HG02970 (cell line): ENCODE data around the gene CHRNA4.
"Not testable (repeated sequence)": the region's sequence is repeated elsewhere in the genome, so short reads cannot be mapped to it uniquely, and the experiment has no call there.

Experiments
- ATAC-seq: cut with Tn5 transposase; IDR thresholded peaks from one replicate; pipeline ENCODE4 v1.9.1; 2021; ENCODE audit warnings: mild to moderate bottlenecking, moderate library complexity, moderate number of reproducible peaks; ENCODE audit not compliant: unreplicated experiment, low FRiP score

Gene CHRNA4

DNA sequence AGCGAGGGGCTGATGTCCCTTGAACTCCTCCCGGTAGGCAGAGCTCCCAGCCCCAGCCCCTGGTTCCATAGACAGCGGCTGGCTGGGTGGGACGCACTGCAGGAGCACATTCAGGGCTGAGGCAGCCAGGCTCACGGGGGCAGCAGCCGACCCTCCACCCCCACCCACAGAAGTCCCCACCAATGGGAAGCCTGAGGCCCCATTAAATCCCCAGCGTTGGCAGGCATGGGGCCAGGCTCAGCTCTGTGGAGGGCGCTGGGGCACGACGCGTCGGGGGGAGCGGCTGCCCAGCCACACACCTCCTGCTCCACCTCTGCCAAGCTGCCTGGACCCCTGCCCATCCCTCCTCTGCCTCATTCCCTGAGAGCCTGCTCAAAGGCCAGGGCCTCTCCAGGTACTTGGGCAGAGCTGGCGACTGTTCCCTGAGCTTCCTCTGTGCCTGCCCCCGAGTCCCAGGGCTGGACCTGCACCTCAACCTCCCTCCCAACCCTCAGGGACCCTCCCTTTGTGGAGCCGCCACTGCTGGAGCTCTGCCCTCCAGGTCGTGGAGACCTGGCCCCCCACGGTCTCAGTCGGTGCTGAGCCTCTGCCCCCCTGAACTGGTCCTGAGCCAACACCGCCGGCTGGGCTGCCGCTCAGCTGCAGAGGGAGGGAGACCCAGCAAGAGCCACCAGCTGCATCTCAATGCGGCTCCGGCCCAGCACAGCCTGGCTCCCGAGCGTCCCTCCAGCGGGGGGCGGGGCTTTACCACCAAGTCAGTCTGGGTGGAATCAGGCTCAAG lies 9.1 kb downstream of the CHRNA4 start:
- no peak for ATAC-seq

DNA sequence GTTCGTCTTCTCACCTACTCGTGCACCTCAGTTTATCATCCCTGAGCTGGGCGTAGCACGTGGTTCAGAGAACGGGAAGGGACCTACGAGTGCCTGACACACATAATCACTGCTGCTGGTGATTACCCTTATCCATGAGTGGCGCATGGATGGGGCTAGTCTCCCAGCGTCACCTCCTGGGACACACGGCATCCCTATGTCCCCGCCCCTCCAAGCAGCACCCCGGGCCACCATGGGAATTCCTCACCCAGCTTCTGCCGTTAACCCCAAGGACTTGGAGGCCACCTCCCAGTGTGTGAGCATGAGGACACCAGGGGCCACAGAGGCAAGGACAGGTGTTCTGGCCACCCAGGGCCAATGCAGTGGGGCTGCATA lies 9.8 kb downstream of the CHRNA4 start:
- ATAC-seq, result no peak

DNA sequence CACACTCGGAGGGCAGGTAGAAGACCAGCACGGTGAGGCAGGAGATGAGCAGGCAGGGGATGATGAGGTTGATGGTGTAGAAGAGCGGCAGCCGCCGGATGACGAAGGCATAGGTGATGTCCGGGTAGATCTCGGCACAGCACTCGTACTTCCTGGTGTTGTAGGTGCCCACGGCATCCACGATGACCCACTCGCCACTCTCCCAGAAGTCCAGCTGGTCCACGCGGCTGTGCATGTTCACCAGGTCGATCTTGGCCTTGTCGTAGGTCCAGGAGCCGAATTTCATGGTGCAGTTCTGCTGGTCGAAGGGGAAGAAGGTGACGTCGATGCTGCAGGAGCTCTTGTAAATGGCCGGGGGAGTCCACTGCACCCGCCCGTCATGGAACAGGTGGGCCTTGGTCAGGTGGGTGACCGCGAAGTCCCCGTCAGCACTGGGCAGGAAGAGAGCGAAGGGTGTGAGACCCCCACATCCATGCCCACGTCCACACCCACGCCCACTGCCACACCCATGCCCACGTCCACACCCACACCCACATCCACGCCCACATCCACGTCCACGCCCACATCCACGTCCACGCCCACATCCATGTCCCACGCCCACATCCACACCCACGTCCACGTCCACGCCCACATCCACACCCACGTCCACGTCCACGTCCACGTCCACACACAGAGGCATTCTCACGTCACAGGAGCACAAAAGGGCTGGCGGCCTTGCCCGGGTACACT lies 10.4 kb downstream of the CHRNA4 start:
- no peak for ATAC-seq

DNA sequence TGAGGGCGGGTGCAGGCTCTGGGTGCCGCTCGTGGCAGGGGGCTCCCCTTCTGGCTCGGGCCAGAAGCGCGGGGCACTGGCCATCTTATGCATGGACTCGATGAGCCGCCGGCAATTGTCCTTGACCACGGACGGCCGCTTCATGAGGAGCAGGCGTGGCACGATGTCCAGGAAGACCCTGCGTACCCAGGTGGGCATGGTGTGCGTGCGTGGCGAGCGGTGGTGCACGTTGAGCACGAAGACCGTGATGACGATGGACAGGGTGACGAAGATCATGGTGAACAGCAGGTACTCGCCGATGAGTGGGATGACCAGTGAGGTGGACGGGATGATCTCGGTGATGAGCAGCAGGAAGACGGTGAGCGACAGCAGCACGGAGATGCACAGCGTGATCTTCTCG lies 11.0 kb downstream of the CHRNA4 start:
- ATAC-seq, result no peak

DNA sequence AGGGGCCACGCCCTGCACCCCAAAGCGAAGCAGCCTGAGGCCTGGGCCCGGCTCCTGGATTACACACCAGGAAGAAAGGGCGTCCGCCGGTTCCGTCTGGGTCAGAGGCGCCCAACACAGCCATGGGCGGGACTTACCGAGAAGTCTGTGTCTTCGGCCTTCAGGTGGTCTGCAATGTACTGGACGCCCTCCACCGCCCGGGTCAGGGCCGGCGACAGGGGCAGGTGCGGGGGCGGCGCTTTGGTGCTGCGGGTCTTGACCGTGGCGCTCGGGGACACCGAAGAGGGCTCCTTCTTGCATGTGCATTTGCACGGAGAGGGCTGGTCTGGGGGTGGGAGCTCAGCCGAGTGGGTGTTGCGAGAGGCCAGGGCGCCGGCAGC lies 11.6 kb downstream of the CHRNA4 start:
- no peak for ATAC-seq

DNA sequence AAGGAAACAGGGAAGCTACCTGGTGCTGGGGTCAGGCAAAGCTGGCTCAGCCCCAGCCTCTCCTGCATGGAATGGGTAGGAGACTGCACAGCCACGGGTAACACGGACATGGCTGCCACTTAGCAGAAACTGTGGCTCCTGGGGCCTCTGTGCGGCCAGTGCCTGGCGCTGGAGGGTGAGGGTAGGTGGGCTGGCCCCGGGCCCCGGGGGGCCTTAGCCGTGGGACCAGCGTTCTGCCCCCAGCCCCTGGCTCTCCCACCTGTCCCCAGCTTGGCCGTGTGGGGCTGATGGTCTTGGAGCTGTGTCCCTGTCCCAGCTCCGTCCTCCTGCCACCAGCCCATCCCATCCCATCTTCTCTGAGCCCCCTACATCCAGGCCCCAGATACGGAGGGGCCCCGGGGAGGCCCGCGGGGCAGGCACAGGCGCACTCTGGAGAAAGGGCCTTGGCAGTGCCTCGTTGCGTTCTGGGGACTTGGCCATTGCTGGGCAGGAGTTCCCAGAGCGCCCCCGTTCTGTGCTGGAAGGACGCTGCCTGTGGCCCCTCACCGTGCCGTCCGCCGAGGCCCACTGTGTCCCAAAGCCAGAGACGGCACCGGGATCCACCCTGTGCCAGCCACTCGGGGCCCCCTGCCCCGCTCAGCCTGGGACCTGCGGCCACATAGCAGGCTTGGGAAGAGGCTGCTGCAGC lies 12.2 kb downstream of the CHRNA4 start:
- no peak for ATAC-seq

DNA sequence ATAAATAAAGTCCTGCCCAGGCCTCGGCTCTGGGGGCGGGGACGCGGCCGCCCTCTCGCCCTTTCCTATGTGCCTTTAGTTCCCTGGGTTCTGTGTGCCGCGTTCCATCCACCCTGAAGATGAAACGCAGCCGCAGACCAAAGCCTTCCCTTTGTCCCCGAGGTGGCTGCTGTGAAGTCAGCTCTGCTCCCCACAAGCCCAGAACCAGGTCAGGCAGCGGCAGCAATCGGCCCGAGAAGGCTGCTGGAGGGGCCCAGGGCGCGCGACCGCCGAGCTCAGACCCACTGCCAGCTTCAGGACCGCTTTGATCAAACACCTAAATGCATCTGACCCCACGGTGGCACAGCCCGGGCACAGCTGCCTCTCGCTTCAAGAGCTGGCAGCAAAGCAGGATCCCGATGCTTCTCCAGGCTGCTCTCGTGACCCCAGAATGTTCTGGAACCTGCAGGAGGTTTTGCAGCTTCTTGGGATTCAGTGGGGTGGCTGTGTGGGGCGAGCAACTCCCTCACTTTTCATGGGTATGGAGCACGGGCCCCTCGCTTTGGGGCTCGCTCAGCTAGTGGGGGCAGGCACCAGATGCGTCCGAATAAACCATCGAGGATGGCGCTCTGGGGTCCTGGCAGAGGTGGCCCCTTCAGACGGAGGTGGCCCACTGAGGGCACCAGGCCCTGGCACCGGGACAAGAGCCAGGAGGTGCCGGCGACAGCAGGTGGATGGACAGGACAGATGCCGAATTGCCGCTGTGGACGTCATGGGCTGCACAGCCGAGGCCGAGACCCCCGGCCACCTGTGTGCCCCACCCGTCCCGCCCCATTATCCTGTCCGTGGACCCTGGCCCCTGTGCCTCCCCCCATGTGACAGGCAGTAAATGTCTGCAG lies 13.0 kb downstream of the CHRNA4 start:
- no peak for ATAC-seq

DNA sequence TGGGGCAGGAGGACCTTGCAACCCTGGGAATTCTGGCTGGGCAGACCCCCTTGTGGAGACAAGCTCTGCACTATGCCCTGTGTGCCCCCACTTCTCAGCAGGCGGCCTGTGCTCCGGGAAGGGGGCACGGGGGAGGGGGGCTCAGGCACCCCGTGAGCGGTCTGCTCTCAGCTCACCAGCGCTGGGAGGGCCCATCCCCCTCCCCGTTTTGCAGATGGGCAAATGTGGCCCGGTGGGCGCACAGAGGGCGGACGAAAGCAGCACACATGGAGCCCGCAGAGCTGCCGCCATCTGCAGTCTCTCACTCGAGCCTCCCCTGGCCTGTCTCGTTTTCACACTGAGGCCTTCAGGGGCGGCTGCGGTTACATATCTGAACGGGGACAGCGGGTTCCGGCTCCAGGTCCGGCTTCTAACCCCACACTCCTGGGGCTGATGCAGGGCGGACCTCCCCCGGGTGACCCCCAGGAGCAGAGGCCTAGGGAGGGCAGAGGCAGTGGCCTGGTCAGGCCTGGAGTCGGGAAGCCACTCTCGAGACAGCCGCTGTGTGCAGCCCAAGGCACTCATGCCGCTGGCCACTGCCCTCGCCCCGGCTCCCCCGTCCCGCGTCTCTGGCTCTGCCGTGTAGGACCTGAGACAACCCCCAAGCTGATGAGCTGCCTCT lies 13.9 kb downstream of the CHRNA4 start:
- ATAC-seq, result no peak

DNA sequence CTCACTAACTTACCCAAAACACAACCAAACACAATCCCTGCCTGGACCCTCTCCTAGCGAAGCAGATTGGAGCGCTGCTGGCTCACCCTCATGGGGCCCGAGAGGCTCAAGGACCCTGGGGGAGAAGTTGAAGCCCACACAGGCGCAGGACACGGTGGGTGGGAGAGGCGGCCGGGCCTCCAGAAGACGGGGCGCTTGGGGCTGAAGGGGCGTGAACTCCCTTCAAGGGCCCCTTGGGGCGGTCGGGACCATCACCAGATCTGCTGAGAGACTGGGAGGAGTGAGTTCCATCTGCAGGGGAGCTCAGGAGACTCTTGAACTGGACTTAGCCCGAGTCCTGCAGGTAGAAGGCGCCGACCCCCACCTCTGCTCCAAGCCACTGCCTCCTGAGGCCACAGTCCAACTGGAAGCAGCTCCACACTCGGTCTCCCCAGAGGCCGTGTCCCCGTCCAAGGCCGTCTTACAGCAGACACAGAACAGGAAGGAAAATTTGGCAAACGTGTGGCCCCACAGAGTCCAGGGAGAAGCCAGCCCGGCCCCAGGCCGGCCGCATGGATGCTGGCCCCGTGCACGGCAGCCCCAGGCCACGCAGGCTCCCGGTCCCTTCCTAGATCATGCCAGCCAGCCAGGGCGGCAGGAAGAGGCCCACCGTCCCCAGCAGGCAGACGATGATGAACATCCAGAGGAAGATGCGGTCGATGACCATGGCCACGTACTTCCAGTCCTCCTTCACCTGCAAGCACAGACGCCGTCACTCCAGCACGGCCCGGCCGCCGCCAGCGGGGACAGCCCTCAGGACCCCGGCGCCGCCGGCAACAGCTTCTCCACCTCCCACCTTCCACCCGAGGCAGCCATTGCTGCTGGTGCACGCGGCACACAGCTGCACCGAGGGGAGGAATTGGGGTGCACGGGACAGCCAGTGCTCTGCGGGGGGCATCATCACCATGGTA lies 14.7 kb downstream of the CHRNA4 start:
- no peak for ATAC-seq

DNA sequence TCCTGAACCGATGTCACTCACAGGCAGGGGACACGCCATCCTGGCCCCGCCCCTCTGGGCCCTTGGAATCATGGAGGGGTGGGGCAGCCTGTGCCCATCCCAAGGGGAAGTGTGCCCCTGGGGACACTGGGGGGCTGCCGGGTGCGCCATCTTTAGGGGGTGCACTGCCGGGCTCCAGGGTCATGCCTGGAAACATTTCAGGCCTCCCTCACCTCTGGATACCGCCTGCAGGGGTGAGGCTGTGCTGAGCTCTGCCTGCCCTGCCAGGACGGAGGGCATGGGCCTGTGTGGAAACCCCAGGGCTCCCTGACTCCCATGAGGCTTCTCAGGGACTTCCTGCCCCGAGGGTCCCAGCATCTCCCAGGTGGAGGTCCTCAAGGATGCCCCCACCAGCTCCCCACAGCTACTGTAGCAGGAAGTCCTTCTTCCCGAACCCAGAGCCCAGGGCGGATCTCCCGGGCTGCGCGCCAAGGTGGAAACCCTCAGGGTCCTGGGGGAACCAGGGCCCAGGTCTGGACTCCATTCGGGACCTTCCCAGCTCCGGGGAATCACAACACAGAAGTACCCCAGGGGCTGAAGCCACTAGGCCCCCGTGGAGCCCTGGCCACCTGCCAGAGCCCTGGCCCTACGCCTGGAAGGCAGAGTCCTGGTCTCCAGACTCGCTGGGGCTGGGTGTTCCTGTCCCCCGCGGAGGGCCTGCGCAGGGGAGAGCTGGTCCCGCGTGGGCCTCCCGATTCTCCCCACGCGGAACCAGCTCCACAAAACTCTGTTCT lies 15.6 kb downstream of the CHRNA4 start:
- ATAC-seq, result no peak

DNA sequence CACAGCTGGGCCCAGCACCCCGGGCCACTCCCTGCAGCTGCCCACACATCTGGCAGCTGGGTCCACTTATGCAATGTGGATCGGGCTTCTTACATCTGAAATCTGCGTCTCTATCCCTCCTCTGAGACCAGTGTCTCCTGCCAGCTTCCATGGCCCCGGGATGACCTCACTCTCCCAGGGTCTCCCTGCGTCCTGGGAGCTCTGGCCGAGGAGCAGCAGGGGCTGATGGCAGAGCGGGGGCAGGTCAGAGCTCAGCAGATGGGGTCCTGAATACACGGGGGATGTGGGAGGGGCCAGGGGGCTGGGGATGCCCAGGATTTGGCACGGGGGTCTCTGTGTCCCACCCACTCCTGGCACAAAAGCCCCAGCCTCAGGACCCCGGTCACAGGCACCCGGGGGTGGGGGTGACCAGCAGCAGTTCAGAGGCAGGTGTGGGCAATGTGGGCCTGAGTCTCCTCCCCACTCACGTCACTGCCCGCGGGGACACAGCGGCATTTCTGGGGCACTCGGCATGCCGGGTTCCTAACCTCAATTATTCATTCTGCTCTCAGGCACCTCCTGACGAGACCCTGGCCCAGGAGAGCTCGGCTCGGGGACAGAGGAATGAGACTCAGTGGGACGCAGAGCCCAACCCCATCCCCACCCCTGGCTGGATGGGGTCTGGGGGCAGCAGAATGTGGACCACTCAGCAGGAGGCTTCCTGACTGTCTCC lies 16.4 kb downstream of the CHRNA4 start:
- no peak for ATAC-seq

DNA sequence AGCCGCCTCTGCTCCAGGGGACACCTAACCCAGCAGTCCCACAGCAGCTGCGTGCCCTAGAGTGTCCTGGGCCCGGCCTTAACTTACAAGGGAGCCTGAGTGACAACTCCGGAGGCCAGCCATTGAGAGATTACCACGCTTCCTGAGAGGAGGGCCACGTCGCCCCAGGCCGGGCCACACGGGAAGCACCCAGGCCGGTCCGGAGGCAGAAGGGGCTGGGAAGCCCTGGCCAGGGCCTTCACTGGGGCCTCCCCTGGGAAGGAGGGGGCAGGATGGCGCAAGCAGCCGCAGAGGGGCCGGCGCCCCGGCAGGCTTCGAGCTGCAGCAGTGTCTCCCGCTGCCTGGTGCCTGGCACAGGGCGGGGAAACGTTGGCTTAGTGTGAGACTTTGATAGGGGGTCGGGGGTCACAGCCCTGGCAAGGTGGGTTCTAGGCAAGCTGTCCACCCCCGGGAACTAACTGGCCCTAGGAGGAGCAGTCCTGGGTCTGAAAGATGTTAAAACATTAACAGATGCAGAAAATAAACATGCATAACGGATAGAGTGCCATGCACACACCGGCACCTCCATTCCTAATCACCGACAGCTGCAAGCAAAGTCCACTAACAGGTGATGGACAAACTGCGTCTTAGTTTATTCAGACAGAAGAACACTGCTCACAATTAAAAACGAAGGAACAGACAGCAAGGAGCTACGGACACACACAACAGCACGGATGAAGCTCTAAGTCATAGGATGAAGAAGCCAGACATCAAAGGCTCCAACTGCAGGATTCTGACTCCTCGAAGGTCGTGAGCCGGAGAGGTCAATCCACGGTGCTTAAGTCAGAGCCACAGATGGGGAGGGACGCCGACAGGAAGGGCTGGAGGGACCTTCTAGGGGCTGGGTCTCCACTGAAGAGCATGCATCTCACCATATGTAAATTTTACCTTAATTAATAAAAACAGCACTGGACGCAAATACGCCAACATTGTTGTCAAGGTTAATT lies 17.4 kb downstream of the CHRNA4 start:
- ATAC-seq, result no peak

DNA sequence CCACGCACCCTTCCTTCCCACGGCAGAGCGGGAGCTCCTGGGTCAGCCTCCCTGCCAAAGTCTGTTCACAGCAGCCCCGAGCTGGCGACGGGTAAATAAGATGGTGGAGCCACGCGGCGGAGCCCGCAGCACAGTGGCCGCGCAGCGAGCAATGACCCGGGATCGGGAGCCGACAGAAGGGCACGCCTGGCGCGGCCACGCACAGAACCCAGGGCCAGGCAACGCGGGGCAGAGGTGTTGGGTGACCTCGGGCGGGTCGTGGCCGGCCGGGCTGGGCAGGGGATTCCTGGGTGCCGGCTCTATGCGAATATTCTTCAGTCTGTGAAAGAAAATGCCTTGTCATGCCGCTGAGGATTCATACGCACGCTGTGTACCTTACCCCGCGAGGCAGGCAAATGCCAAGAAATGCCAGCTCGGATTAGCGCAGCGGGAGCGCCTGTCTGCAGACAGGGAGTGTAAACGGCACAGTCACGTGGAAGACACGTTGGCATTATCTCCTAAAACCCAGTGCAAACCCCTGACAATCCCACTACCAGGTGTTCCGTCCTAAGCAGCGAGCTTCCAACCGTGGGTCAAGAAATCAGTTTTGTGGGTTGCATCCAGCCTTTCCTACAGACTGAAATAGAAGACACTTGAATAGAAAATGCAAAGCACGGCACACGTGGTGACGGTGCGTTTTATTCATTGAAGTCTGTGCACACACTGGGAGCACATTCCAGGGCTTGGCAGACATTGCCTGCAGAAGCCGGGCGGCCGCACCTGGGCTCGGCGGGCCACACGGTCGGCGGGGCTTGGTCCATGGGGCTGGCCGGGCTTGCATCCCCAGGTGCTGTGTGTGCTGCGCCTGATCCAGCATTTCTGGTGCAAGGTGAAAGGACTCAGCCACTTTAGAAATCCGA lies 18.3 kb downstream of the CHRNA4 start:
- no peak for ATAC-seq

DNA sequence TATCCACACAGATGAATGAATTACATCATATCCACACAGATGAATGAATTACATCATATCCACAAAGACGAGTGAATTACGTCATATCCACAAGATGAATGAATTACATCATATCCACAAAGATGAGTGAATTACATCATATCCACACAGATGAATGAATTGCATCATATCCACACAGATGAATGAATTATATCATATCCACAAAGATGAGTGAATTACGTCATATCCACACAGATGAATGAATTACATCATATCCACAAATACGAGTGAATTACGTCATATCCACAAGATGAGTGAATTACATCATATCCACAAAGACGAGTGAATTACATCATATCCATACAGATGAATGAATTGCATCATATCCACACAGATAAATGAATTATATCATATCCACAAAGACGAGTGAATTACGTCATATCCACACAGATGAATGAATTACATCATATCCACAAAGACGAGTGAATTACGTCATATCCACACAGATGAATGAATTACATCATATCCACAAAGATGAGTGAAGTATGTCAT lies 20.9 kb downstream of the CHRNA4 start:
- ATAC-seq, result not testable (repeated sequence)
